Neural progenitor cell (in vitro differentiated cells): ENCODE results near the gene SEZ6L. TPM values are rescaled to one million over a fixed set of nuclear protein-coding genes. Genes with fewer than 3 reads are reported as not detected.

Source experiments
- DNase-seq: peaks from one replicate; pipeline ENCODE4 v3.0.0-alpha.2; 2016; ENCODE audit warnings: low spot score
- H2AFZ ChIP-seq: fragments of 200-600 bp; sonication (generic); replicated peaks from 2 replicates; pipeline ENCODE4 v1.6.1; 2016; ENCODE audit warnings: antibody characterized with exemption
- H3F3A ChIP-seq: fragments of 200-600 bp; sonication (generic); 2 replicates; pipeline ENCODE4 v1.6.1; 2016; ENCODE audit warnings: antibody characterized with exemption, low read depth
- H3K27ac ChIP-seq: fragments of 200-600 bp; sonication (generic); 2 replicates; pipeline ENCODE4 v1.5.1; 2016; ENCODE audit warnings: mild to moderate bottlenecking
- H3K27me3 ChIP-seq: fragments of 200-600 bp; sonication (generic); 2 replicates; pipeline ENCODE4 v1.6.1; 2016; ENCODE audit warnings: mild to moderate bottlenecking, moderate library complexity
- H3K36me3 ChIP-seq: fragments of 200-600 bp; sonication (generic); 2 replicates; pipeline ENCODE4 v1.5.1; 2016
- H3K4me1 ChIP-seq: fragments of 200-600 bp; sonication (generic); 2 replicates; pipeline ENCODE4 v1.6.1; 2016; ENCODE audit warnings: mixed run types
- H3K4me2 ChIP-seq: fragments of 200-600 bp; sonication (generic); 2 replicates; pipeline ENCODE4 v1.6.1; 2016
- H3K4me3 ChIP-seq: fragments of 200-600 bp; sonication (generic); 2 replicates; pipeline ENCODE4 v1.5.1; 2016
- H3K79me2 ChIP-seq: fragments of 200-600 bp; sonication (generic); 2 replicates; pipeline ENCODE4 v1.6.1; 2016; ENCODE audit warnings: low read depth
- H3K9ac ChIP-seq: fragments of 200-600 bp; sonication (generic); 2 replicates; pipeline ENCODE4 v1.6.1; 2016
- H3K9me3 ChIP-seq: fragments of 200-600 bp; sonication (generic); 2 replicates; pipeline ENCODE4 v1.5.1; 2016; ENCODE audit warnings: low read depth
- H4K20me1 ChIP-seq: fragments of 200-600 bp; sonication (generic); 2 replicates; pipeline ENCODE4 v1.6.1; 2016; ENCODE audit warnings: low read depth
- H3K27ac Mint-ChIP-seq: 3 replicates; pipeline ENCODE4 v1.8.0; 2021; ENCODE audit warnings: mixed read lengths
- H3K27me3 Mint-ChIP-seq: 2 replicates; pipeline ENCODE4 v1.8.0; 2022; ENCODE audit warnings: low read depth, mild to moderate bottlenecking, inconsistent platforms, moderate library complexity, mixed read lengths; ENCODE audit not compliant: insufficient read depth
- H3K36me3 Mint-ChIP-seq: 3 replicates; pipeline ENCODE4 v1.8.0; 2021; ENCODE audit warnings: mixed read lengths
- H3K4me1 Mint-ChIP-seq: 3 replicates; pipeline ENCODE4 v1.8.0; 2021; ENCODE audit warnings: mixed read lengths
- H3K4me3 Mint-ChIP-seq: 3 replicates; pipeline ENCODE4 v1.8.0; 2021; ENCODE audit warnings: mild to moderate bottlenecking, moderate library complexity, mixed read lengths
- H3K9me3 Mint-ChIP-seq: 3 replicates; pipeline ENCODE4 v1.8.0; 2020; ENCODE audit warnings: mixed read lengths
- CTCF ChIP-seq: fragments of 200-600 bp; sonication (generic); IDR thresholded peaks from 2 replicates; pipeline ENCODE4 v1.5.1; 2017; ENCODE audit warnings: antibody characterized with exemption, mild to moderate bottlenecking
- EZH2 ChIP-seq: fragments of 200-600 bp; sonication (generic); IDR thresholded peaks from 2 replicates; pipeline ENCODE4 v1.6.1; 2017; ENCODE audit warnings: antibody characterized with exemption, mild to moderate bottlenecking, moderate library complexity
- EZH2phosphoT487 ChIP-seq: fragments of 200-600 bp; sonication (generic); IDR thresholded peaks from 2 replicates; pipeline ENCODE4 v1.6.1; 2017; ENCODE audit warnings: antibody characterized with exemption
- total RNA-seq: library from RNA; depleted of rRNA; stranded (reverse); fragments of >200 nt; gene quantifications from 2 replicates; pipeline ENCODE4 v1.2.3, GENCODE V29; 2015; ENCODE audit warnings: low replicate concordance

The SEZ6L gene
- total RNA-seq, 1 donor from 2014 or later: 0.22 TPM

- Histone ChIP-seq H3K4me1 (peaks cover 3% of the 10 kb centered on the region), H3K27ac (no peak overlapping the region), H3K4me3 (no peak overlapping the region), H2AFZ (no peak overlapping the region), H3K79me2 (no peaks in the 10 kb centered on the region), H3F3A (peaks cover 5% of the 10 kb centered on the region), H3K27me3 (peaks cover 4% of the 10 kb centered on the region), H3K4me2 (no peak overlapping the region), H3K9ac (no peak overlapping the region), H3K9me3 (no peaks in the 10 kb centered on the region), H4K20me1 (no peaks in the 10 kb centered on the region), H3K36me3 (no peaks in the 10 kb centered on the region)
- no peak for DNase-seq
- Mint-ChIP-seq H3K9me3 (no peaks in the 10 kb centered on the region), H3K4me3 (no peak overlapping the region), H3K27ac (no peak overlapping the region), H3K36me3 (no peaks in the 10 kb centered on the region), H3K4me1 (peaks cover 15% of the 10 kb centered on the region), H3K27me3 (peaks cover 6% of the 10 kb centered on the region)
- no peak for TF ChIP-seq EZH2phosphoT487
- TF ChIP-seq EZH2: no peak
- TF ChIP-seq CTCF: no peak
These were observed 248.1 kb downstream of the SEZ6L start for GRCh38 chr22:26417406-26417805.

GRCh38 chr22:26418620-26419019 lies 249.4 kb downstream of the SEZ6L start:
- H3K4me3 Mint-ChIP-seq: no peak overlapping the region
- no peaks in the 10 kb centered on the region for H3K36me3 Mint-ChIP-seq
- no peaks in the 10 kb centered on the region for H3K79me2 ChIP-seq
- H3K4me3 ChIP-seq: no peak overlapping the region
- H2AFZ ChIP-seq: no peak overlapping the region
- no peak overlapping the region for H3K9ac ChIP-seq
- H3K27ac Mint-ChIP-seq: no peak overlapping the region
- H3K4me1 Mint-ChIP-seq: peaks cover 15% of the 10 kb centered on the region
- no peaks in the 10 kb centered on the region for H3K9me3 ChIP-seq
- TF ChIP-seq CTCF: no peak
- TF ChIP-seq EZH2: no peak
- TF ChIP-seq EZH2phosphoT487: no peak
- no peaks in the 10 kb centered on the region for H4K20me1 ChIP-seq
- no peak overlapping the region for H3K4me2 ChIP-seq
- peaks cover 7% of the 10 kb centered on the region for H3K9me3 Mint-ChIP-seq
- no peak overlapping the region for H3K27ac ChIP-seq
- peaks cover 3% of the 10 kb centered on the region for H3K4me1 ChIP-seq
- peaks cover 5% of the 10 kb centered on the region for H3F3A ChIP-seq
- H3K36me3 ChIP-seq: no peaks in the 10 kb centered on the region
- no peak for DNase-seq
- peaks cover 6% of the 10 kb centered on the region for H3K27me3 Mint-ChIP-seq
- H3K27me3 ChIP-seq: no peaks in the 10 kb centered on the region

- Histone ChIP-seq H3K4me2 (no peak overlapping the region), H3K36me3 (no peaks in the 10 kb centered on the region), H3F3A (peaks cover 22% of the 10 kb centered on the region), H3K4me1 (peaks cover 26% of the 10 kb centered on the region), H4K20me1 (peaks cover 14% of the 10 kb centered on the region), H3K9me3 (no peaks in the 10 kb centered on the region), H3K79me2 (peaks cover 17% of the 10 kb centered on the region), H3K27ac (no peak overlapping the region), H3K4me3 (no peak overlapping the region), H3K27me3 (peaks cover 50% of the 10 kb centered on the region), H2AFZ (no peak overlapping the region), H3K9ac (no peak overlapping the region)
- no peak for TF ChIP-seq CTCF
- TF ChIP-seq EZH2: no peak
- TF ChIP-seq EZH2phosphoT487: no peak
- H3K4me1 Mint-ChIP-seq: peaks cover 26% of the 10 kb centered on the region
- no peak overlapping the region for H3K27ac Mint-ChIP-seq
- peaks cover 12% of the 10 kb centered on the region for H3K27me3 Mint-ChIP-seq
- peak overlapping the region; percentile 56 for H3K4me3 Mint-ChIP-seq
- DNase-seq: no peak
- H3K9me3 Mint-ChIP-seq: peaks cover 7% of the 10 kb centered on the region
- no peaks in the 10 kb centered on the region for H3K36me3 Mint-ChIP-seq
These were observed 257.7 kb downstream of the SEZ6L start for GRCh38 chr22:26426924-26427323.
